NCI-H1092 (cell line): ENCODE measurements around the gene GPRIN3.

Experiments
- DNase-seq: peaks from one replicate; lab custom pipeline; 2025; lab: John Stamatoyannopoulos, UW

Gene GPRIN3

GRCh38 chr4:89307446-89308160 lies at the start of gene GPRIN3:
TSS of gene GPRIN3 (minus strand) at chr4:89307800. CDS start at chr4:89250110, 57,690 bp downstream.
- DNase-seq, result peak; percentile 41

- DNase-seq, result peak; percentile 16
These were observed 49.7 kb upstream of the GPRIN3 start for GRCh38 chr4:89357340-89357739.

- DNase-seq, result peak; percentile 85
These were observed 48.5 kb upstream of the GPRIN3 start for GRCh38 chr4:89356086-89356485.

- DNase-seq, result no peak
These were observed 45.9 kb upstream of the GPRIN3 start for GRCh38 chr4:89353514-89353913.

GRCh38 chr4:89352541-89352940 lies 44.9 kb upstream of the GPRIN3 start:
- no peak for DNase-seq

GRCh38 chr4:89351201-89351600 lies 43.6 kb upstream of the GPRIN3 start:
- no peak for DNase-seq

- no peak for DNase-seq
These were observed 39.9 kb upstream of the GPRIN3 start for GRCh38 chr4:89347363-89348025.

GRCh38 chr4:89344571-89344970 lies 37.0 kb upstream of the GPRIN3 start:
- DNase-seq, result no peak

GRCh38 chr4:89338206-89338605 lies 30.6 kb upstream of the GPRIN3 start:
- DNase-seq, result no peak

GRCh38 chr4:89337681-89338080 lies 30.1 kb upstream of the GPRIN3 start:
- no peak for DNase-seq

GRCh38 chr4:89336818-89337420 lies 29.3 kb upstream of the GPRIN3 start:
- no peak for DNase-seq

GRCh38 chr4:89334830-89335229 lies 27.2 kb upstream of the GPRIN3 start:
- no peak for DNase-seq

- no peak for DNase-seq
These were observed 26.7 kb upstream of the GPRIN3 start for GRCh38 chr4:89334311-89334710.

- no peak for DNase-seq
These were observed 24.3 kb upstream of the GPRIN3 start for GRCh38 chr4:89331686-89332544.

- no peak for DNase-seq
These were observed 23.6 kb upstream of the GPRIN3 start for GRCh38 chr4:89331197-89331596.

GRCh38 chr4:89329280-89329679 lies 21.7 kb upstream of the GPRIN3 start:
- DNase-seq, result no peak

- no peak for DNase-seq
These were observed 17.1 kb upstream of the GPRIN3 start for GRCh38 chr4:89324671-89325070.

GRCh38 chr4:89322671-89323070 lies 15.1 kb upstream of the GPRIN3 start:
- DNase-seq, result no peak

- DNase-seq, result no peak
These were observed 12.2 kb upstream of the GPRIN3 start for GRCh38 chr4:89319756-89320155.

- no peak for DNase-seq
These were observed 9.3 kb upstream of the GPRIN3 start for GRCh38 chr4:89316931-89317366.

- DNase-seq, result no peak
These were observed 8.6 kb upstream of the GPRIN3 start for GRCh38 chr4:89316211-89316610.

GRCh38 chr4:89314291-89314690 lies 6.7 kb upstream of the GPRIN3 start:
- no peak for DNase-seq
